ENCODE results near the gene MLIP. TPM values are rescaled to one million over a fixed set of nuclear protein-coding genes. Genes with fewer than 3 reads are reported as not detected.

The MLIP gene
- total and polyA plus RNA-seq, 4 donors = 2.0 to 6.0 (median 3.2) TPM

GRCh38 chr6:54232703-54233102 is 121.5 kb downstream of the MLIP start (continued):
- TF ChIP-seq ZBTB33 (IDR thresholded peaks at IDR 0.05) (no peak), HNF4A (conservative IDR thresholded peaks at IDR 0.05) (no peak), YY1 (IDR thresholded peaks at IDR 0.05) (no peak), FOXA1 (IDR thresholded peaks at IDR 0.05) (no peak), EGR1 (IDR thresholded peaks at IDR 0.05; ENCODE audit: low read depth in 2 of 2) (no peak), RXRA (IDR thresholded peaks at IDR 0.05) (no peak)

- Histone ChIP-seq H3K9me3 (ENCODE audit: control insufficient read depth in 4 of 4, low read length in 3 of 4) (no peaks in the 10 kb centered on the region), H3K9ac (ENCODE audit: low read depth in 1 of 2, low read length in 2 of 2) (no peak overlapping the region), H3K4me1 (ENCODE audit: control insufficient read depth in 4 of 4, insufficient read depth in 4 of 4, low read length in 3 of 4) (no peaks in the 10 kb centered on the region), H3K27me3 (ENCODE audit: control insufficient read depth in 4 of 4, insufficient read depth in 4 of 4, low read length in 3 of 4) (no peaks in the 10 kb centered on the region), H3K36me3 (ENCODE audit: control insufficient read depth in 4 of 4, insufficient read depth in 3 of 4, low read depth in 1 of 4, low read length in 3 of 4) (peaks cover 0 to 2% (median 0%) of the 10 kb centered on the region in 4 donors), H3K4me3 (ENCODE audit: low read depth in 1 of 3, low read length in 3 of 3) (no peak overlapping the region), H3K27ac (ENCODE audit: low read depth in 1 of 2, low read length in 2 of 2) (no peak overlapping the region)
- no peak for DNase-seq (ENCODE audit: low spot score)
- TF ChIP-seq RAD21 (IDR thresholded peaks at IDR 0.05) (no peak), MAX (IDR thresholded peaks at IDR 0.05) (no peak), RXRA (IDR thresholded peaks at IDR 0.05) (no peak), FOXA1 (IDR thresholded peaks at IDR 0.05) (no peak), SP1 (IDR thresholded peaks at IDR 0.05) (no peak), NR2F2 (IDR thresholded peaks at IDR 0.05) (no peak), ATF3 (IDR thresholded peaks at IDR 0.05) (no peak), EGR1 (IDR thresholded peaks at IDR 0.05; ENCODE audit: low read depth in 2 of 2) (no peak), ZBTB33 (IDR thresholded peaks at IDR 0.05) (no peak), HNF4A (conservative IDR thresholded peaks at IDR 0.05) (no peak), CTCF (IDR thresholded peaks at IDR 0.05; ENCODE audit: low read depth, low read length, missing input control) (no peak), FOXA2 (IDR thresholded peaks at IDR 0.05) (no peak)
- WGBS = 72% methylated on average over 2 of the region's 2 CpGs
These were observed 123.3 kb downstream of the MLIP start for GRCh38 chr6:54234539-54234938.

- no peaks in the 10 kb centered on the region for H3K9me3 ChIP-seq (ENCODE audit: control insufficient read depth in 4 of 4, low read length in 3 of 4)
- H3K36me3 ChIP-seq (ENCODE audit: control insufficient read depth in 4 of 4, insufficient read depth in 3 of 4, low read depth in 1 of 4, low read length in 3 of 4) = peaks cover 0 to 2% (median 0%) of the 10 kb centered on the region in 4 donors
- H3K9ac ChIP-seq (ENCODE audit: low read depth in 1 of 2, low read length in 2 of 2) = no peak overlapping the region
- WGBS = 53% methylated on average over 2 of the region's 2 CpGs
- H3K27me3 ChIP-seq (ENCODE audit: control insufficient read depth in 4 of 4, insufficient read depth in 4 of 4, low read length in 3 of 4) = no peaks in the 10 kb centered on the region
- H3K4me1 ChIP-seq (ENCODE audit: control insufficient read depth in 4 of 4, insufficient read depth in 4 of 4, low read length in 3 of 4) = no peaks in the 10 kb centered on the region
- H3K4me3 ChIP-seq (ENCODE audit: low read depth in 1 of 3, low read length in 3 of 3) = no peak overlapping the region
- H3K27ac ChIP-seq (ENCODE audit: low read depth in 1 of 2, low read length in 2 of 2) = no peak overlapping the region
- TF ChIP-seq NR2F2 (IDR thresholded peaks at IDR 0.05) = no peak
- no peak for TF ChIP-seq FOXA2 (IDR thresholded peaks at IDR 0.05)
- no peak for TF ChIP-seq ATF3 (IDR thresholded peaks at IDR 0.05)
- no peak for TF ChIP-seq GABPA (IDR thresholded peaks at IDR 0.05 in 1 of 2, conservative IDR thresholded peaks at IDR 0.05 in 1 of 2)
- no peak for DNase-seq (ENCODE audit: low spot score)
These were observed 125.7 kb downstream of the MLIP start for GRCh38 chr6:54236984-54237383.
